NCI-H82 treated with DMSO at 0.1 percent for 48 hours (cell line): ENCODE data around the gene SRGN.

Source experiments
- DNase-seq: peaks from one replicate; lab custom pipeline; 2025; ENCODE audit not compliant: unreplicated experiment; lab: John Stamatoyannopoulos, UW

SRGN gene

GRCh38 chr10:69060127-69060798 lies 27.6 kb upstream of the SRGN start:
- no peak for DNase-seq

- no peak for DNase-seq
Measured at GRCh38 chr10:69061305-69062161, 26.4 kb upstream of the SRGN start.

- DNase-seq, result no peak
Measured at GRCh38 chr10:69062901-69063300, 25.0 kb upstream of the SRGN start.

GRCh38 chr10:69064762-69065328 lies 23.1 kb upstream of the SRGN start:
- no peak for DNase-seq

GRCh38 chr10:69065406-69066361 lies 22.2 kb upstream of the SRGN start:
- DNase-seq, result no peak

GRCh38 chr10:69067189-69067588 lies 20.7 kb upstream of the SRGN start:
- DNase-seq, result no peak

GRCh38 chr10:69068549-69068948 lies 19.4 kb upstream of the SRGN start:
- no peak for DNase-seq

- DNase-seq, result no peak
Measured at GRCh38 chr10:69069090-69070042, 18.5 kb upstream of the SRGN start.

- DNase-seq, result no peak
Measured at GRCh38 chr10:69070951-69071350, 17.0 kb upstream of the SRGN start.

GRCh38 chr10:69071610-69072009 lies 16.3 kb upstream of the SRGN start:
- no peak for DNase-seq

- DNase-seq, result no peak
Measured at GRCh38 chr10:69073026-69073425, 14.9 kb upstream of the SRGN start.

GRCh38 chr10:69073736-69074364 lies 14.1 kb upstream of the SRGN start:
- DNase-seq, result no peak

- DNase-seq, result no peak
Measured at GRCh38 chr10:69074532-69074931, 13.4 kb upstream of the SRGN start.

- DNase-seq, result no peak
Measured at GRCh38 chr10:69075431-69075830, 12.5 kb upstream of the SRGN start.

- DNase-seq, result no peak
Measured at GRCh38 chr10:69078311-69078710, 9.6 kb upstream of the SRGN start.

GRCh38 chr10:69080226-69080625 lies 7.7 kb upstream of the SRGN start:
- DNase-seq, result no peak

- no peak for DNase-seq
Measured at GRCh38 chr10:69086001-69086509, 1.8 kb upstream of the SRGN start.

GRCh38 chr10:69088471-69088769 lies 517 bp downstream of the SRGN start:
- DNase-seq, result no peak

- DNase-seq, result no peak
Measured at GRCh38 chr10:69088801-69089501, 1.0 kb downstream of the SRGN start.
